Nucleus accumbens (tissue), 56 donors: ENCODE results near the gene UNCX.
"Not testable (repeated sequence)": the region's sequence is repeated elsewhere in the genome, so short reads cannot be mapped to it uniquely, and the experiment has no call there.

ENCODE experiments used
- DNase-seq, 56 donors: peaks; one replicate each; lab custom pipeline; 2025; lab: John Stamatoyannopoulos, UW

The UNCX gene

DNA sequence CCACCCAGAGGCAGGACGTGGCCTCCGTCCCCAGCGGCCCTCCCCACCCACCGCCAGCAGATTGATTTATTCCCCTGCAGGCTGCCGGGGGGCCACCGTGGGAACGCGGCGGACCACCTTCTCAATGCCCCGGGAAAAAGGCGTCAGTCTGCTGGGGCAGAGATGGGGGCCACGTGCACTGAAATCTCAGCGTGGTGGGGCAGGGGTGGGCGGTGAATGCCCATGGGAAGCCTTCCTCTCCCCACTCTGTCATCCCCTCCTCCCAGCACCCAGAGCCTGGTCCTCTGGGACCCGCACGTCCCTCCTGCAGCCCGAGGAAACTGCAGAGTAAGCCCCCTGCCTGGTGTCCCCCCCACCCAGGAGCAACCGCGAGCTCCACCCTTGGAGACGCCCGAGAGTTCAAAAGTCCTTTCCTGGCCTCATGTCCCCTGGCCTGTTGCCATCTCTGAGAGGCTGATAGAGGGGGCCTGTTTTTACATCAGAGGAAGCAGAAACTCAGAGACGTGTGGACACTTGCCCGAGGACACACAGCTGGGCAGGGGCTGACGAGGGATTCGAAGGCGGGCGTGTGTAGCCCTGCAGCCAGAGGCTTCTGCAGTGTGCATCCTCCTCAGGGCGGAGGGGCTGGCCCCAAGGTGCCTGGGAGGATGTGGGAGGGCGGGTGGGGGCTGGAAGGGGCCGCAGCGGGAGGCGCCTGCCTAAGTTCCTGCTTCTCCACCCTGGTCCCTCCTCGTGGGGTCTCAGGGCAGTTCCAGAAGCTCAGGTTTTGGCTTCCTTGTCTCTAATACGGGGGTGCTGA is 21.8 kb downstream of the UNCX start:
- no peak for DNase-seq

- no peak for DNase-seq
Measured at GRCh38 chr7:1255080-1255816, 22.6 kb downstream of the UNCX start.

- DNase-seq = no peak
Measured at GRCh38 chr7:1255817-1256340, 23.2 kb downstream of the UNCX start.

DNA sequence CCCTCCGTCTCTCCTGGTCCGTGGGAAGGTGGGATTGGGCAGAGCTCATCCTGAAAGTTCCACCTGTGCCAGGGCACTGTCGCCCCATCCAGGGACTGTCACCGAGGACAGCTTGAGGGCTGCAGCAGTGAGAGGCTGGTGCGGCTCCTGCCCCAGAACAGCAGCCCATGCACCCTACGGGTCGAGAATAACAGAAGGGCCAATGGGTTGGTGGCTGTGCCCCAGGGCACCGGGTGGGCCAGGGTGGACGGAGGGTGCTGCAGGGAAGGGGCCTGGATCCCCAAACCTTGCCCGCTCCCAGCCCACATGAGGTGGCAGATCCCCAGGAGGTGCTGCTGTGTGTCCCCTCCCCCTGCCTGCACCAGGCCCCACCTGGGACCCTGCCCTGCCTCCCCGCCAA is 23.9 kb downstream of the UNCX start:
- no peak for DNase-seq

- DNase-seq = no peak
Measured at GRCh38 chr7:1257221-1257620, 24.5 kb downstream of the UNCX start.

DNA sequence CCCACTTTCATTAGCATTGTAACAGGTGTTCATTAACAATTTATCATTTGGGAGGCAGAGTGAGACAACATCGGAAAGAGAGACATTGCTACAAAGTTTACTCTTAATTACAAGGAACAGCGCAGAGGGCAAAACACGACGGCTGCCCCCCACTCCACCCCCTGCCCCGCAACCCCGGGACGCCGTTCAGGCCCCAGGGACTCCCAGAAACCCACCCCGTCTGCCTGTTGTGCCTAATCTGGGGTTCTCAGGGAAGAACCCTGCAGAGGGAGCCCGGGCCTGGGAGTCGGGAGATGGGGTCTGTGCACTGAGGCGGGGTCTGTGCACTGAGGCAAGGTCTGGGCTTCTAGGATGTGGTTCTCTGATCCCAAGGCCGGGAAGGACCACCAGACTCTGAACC is 25.2 kb downstream of the UNCX start:
- no peak for DNase-seq

- no peak for DNase-seq
Measured at GRCh38 chr7:1259621-1260243, 27.1 kb downstream of the UNCX start.

- DNase-seq = no peak
Measured at GRCh38 chr7:1260244-1260635, 27.6 kb downstream of the UNCX start.

- not testable (repeated sequence) for DNase-seq
Measured at GRCh38 chr7:1261036-1261435, 28.4 kb downstream of the UNCX start.

GRCh38 chr7:1262441-1262840 is 29.8 kb downstream of the UNCX start:
- DNase-seq = no peak

DNA sequence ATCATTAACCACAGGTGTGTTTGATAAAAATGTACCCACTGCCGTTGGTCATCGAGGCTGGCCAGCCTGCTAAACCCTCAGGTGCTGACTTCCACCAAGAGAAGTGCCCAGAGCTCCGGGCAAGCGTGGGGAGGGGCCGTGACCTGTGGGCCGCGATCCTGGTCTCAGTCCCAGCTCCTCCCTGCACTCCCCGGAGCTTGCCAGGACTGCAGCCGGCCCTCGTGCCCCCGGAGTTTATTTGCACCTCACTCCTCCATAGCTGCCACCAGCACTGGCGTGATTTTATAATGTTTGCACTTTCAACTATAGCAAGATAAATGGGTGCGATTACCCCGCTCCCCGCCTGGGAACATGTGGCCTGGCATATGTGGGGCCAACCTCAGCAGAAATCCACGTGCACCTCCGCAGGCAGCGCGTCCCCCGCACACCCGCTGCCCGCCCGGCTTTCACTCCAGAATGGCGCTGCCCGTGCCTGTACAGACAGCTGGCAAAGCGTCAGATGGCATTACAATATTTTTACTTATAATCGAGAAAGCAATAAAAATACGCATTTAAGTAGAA is 30.8 kb downstream of the UNCX start:
- no peak for DNase-seq

GRCh38 chr7:1264345-1265280 is 31.9 kb downstream of the UNCX start:
- no peak for DNase-seq

DNA sequence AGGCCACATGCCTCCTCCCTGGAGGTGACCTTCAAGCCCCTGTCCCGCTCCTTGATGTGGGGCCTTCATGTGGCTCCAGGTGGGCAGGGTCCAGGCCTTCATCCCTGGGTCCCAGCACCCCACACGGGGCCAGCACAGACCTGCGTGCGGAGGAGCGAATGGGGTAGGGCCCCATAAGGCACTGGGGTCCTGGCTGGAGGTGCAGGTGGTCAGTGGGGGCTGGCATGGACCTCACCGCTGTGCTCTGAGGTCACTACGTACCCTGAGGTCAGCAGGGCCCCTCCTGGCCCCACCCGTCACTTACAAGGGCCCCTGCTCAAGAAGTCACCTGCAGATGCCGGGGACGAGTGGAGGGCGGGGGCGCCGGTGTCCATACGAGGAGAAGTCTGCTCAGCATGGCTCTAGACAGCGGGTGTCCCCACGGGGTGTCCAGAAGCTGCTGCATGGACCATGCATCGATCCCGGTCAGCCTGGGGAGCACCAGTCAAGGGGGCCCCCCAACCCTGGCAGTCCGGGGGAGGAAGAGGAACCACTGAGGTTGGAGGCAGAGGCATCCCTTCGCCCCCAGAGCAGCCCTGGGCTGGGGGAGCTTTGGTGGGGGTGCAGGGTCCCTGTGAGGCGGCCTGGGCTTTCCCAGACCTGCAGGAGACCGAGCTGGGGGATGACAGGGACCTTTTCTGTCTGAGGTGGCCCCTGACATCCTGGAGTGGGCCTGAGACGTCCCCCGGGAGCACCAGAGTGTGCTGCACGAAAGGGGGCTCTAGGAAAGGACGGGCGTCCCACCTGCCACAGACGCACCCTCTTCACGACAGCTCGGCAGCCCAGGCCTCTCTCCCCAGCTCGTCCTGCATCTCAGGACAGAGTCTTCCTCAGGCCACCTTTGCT is 34.6 kb downstream of the UNCX start:
- DNase-seq = no peak

DNA sequence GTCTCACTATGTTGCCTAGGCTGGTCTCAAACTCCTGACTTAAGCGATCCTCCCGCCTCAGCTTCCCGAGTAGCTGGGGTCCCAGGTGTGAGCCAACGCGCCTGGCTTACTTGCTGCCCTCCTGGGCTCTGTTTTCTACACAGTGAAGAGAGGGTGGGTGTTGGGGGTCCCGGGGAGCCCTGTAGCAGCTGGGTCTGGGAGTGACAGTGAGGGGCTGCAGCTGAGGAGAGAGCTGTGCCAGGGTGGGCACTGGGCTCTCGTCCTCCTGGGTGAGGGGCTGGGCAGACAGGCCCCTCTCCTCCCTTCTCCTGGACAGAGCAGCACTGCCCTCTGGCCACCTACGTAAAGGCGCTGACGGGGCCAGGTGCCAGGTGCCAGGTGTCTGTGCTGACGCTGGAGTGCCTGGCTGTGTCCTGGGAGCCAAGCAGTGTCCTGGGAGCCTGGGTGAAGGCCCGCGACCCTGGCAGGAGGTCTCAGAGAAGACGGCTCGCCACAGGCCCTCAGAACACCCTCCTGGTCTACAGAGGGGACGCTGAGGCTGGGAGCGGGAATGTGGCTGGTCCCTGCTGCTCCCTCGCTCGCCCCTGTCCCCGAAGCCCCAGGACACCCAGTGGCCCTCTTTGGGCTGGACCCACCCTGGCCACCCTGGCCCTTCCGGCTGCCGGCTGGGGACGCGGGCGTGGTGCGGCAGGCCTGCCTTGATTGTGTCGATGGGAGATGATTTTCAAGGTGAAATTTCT is 35.6 kb downstream of the UNCX start:
- no peak for DNase-seq

- DNase-seq = no peak
Measured at GRCh38 chr7:1268866-1269265, 36.2 kb downstream of the UNCX start.

DNA sequence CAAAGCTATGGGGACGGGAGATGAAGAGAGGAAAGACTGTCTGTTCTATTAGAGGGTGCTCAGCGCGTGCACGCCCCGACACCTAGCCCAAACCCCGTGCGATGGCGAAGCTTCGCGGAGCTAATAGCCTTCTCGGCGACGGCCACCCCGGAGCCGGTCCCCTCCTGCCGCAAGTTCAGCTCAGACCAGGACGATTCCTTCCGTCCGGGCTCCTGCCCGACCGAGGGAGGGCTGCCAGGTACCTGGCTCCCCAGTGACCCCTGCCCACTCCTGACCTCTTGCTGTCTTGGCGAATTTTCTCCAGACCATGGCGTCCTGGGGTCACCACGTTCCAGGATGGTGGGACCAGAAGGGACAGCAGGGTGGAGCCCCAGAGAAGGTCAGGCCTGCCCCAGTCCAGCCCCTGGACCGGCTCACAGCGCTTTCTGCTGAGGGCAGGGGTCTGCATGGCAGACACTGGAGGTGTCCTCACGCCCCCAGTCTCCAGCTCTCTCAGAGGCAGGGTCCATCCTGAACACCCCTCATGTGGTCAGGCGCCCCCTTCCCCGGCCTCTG is 36.7 kb downstream of the UNCX start:
- DNase-seq = no peak

DNA sequence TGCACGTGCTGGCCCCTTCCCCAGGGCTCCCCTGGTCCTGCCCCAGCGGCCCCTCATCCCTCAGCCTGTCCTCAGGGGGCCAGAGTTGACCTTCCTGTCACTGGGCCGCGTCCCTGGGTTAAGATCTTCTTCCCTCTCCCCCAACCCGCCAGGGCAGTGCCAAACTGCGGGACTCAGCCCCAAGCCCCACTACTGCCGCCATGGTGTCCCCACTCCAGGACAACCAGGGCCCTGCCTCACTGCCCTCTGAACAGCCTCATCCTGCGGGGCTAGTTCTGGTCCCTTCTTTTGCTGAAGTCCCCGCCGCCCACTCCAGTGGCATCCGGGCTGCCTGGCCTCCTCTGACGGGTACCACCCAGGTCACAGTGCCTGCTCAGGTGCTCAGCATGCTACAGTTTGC is 37.5 kb downstream of the UNCX start:
- no peak for DNase-seq

DNA sequence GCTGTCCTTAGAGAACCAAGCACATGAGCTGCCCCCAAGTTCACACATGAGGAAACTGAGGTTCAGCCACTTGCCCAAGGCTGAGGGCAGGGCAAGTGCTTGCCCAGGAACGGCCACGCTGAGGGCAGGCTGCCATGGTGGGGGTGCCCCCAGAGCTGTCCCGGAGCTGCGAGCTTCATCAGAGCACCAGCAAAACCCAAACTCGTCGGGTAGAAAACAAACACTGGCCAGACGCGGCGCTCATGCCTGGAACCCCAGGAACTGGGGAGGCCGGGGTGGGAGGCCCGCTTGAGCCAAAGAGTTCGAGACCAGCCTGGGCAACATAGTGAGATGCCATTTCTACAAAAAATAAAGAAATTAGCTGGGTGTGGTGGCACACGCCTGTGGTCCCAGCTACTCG is 38.4 kb downstream of the UNCX start:
- no peak for DNase-seq
